Stimulated activated CD4-positive, alpha-beta T cell treated with anti-CD3 and anti-CD28 coated beads, Interleukin-2, amount 100 ng/mL, for 24 hours (primary cell): ENCODE measurements around the gene TRAF3IP1.
A peak's percentile ranks its signal among the peaks of the same experiment; 100 is the strongest.

ENCODE experiments used
- DNase-seq, 2 donors: peaks; one replicate each; pipeline ENCODE4 v3.0.0-alpha.2; 2020

The TRAF3IP1 gene

DNA sequence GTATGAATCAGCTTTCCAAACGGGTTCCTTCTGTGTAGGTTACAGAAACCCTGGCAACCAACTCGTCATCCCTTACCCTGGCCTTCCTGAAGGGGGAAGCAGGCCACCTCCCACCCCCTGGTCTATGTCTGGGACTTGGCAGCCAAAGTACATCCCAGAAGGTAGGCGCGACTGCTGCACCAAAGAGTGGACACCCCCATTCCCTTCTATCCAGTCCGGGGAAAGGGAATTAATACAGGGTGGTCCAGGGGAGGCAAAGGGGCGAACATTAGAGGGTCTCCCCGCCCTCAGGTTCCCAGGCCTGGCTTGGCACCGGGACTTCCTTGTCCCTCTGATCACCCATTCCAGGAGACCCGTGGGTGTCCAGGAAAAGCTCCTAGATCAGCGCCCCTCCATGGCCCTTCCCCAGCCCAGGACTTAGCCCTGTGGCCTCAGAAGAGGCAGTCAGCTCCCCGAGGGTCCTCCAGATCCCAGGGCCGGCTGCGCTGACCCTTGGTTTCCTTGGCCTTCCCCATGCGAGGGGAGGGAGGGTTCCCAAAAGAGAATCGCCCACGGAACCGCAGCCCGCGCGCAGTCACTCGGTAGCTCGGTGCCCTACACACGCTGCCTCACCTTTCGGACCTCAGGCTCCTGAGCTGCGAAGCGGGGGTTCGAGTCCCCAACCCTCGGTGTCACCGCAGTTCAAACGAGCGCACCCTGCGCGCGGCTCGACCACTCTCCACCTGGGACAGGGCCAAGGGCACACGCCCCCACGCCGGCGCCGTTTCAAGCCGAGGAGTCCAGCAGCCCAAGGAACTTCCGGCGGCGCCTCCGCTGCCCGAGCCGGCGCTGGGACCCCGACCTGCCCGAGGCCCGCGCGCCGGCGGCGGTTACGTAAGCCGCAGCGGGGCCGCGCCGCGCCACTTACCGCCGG, 32.3 kb upstream of the TRAF3IP1 start, which contains the start of gene PER2:
Gene PER2, minus strand, starts transcription at position 874 of the 913 bp plus-strand sequence. CDS start 10,674 bp downstream, outside the sequence.
- DNase-seq = peak; percentile 32 to 47

- peak; percentile 97 to 98 for DNase-seq
These were observed 31.4 kb upstream of the TRAF3IP1 start for GRCh38 chr2:238288650-238289573.

GRCh38 chr2:238289574-238289973, 30.7 kb upstream of the TRAF3IP1 start:
- DNase-seq = peak in 1 of 2 donors; percentile 22

- DNase-seq = peak; percentile 18 to 30
These were observed 30.2 kb upstream of the TRAF3IP1 start for GRCh38 chr2:238290091-238290509.

DNA sequence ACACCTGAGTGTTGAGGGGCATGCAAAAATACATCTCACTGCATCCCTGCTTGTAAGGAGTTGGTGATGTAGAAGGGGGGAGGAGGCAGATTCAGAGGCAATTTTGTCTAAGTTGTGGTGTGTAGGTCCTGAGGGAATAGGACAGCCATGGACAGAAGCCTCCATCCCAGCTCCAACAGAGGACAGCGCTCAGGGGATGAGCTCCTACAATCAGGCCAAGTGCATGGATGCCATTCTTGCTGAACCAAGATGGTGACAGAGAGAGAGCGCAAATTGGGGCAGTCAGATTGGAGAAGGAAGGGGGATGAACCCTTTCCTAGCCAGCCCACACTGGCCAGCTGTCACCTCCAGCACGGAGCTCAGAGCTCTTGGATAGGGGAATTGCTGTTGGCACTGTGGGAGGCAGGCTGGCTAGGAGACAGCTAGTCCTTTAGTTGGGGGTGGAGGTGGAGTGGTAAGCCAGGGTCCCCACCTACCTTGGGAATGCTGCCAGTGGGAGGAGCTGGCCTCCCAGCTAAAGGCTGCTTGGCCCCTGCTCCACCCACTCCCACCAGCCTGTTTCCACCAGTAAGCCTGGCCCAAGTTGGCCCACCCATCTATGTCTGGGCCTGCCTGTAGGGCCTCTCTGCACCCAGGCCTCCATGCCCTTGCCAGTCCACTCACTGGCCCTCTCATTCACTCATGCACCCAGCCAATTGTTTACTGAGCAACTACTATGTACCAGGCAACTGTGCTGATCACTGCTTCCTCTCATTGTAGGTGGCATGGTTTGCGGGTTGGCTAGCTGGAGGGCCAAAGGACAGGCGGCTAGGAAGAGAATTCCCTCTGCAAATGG, 29.4 kb upstream of the TRAF3IP1 start:
- DNase-seq = no peak

DNA sequence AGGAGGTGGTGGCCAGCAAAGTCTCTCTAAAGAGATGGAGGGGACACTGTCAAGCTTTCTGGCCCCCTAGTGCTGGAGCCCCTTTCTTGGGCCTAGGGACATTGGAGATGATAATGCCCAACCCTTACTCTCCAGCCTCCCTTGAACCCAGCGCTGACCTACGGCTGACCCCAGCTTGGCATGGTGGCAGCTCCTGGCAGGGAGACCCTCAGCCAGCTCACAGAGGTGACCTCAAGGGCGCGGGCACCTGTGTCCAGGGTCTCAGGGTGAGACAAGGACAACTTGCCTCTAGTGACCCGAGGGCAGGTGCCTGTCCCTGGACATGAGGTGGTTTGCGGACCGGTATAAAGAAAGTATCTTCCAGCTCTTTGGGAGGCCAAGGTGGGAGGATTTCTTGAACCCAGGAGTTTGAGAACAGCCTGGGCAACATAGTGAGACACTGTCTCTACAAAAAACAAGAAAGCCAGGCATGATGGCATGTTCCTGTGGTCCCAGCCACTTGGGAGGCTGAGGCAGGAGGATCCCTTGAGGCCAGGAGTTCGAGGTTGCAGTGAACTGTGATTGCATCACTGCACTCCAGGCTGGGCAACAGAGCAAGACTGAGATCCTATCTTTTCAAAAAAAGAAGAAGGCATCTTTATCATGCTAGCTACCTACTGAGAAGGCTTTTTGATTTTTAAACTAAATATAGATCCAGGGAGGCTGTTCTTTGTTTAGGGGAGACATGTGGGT, 28.6 kb upstream of the TRAF3IP1 start:
- no peak for DNase-seq

- DNase-seq = no peak
These were observed 26.3 kb upstream of the TRAF3IP1 start for GRCh38 chr2:238294046-238294392.

DNA sequence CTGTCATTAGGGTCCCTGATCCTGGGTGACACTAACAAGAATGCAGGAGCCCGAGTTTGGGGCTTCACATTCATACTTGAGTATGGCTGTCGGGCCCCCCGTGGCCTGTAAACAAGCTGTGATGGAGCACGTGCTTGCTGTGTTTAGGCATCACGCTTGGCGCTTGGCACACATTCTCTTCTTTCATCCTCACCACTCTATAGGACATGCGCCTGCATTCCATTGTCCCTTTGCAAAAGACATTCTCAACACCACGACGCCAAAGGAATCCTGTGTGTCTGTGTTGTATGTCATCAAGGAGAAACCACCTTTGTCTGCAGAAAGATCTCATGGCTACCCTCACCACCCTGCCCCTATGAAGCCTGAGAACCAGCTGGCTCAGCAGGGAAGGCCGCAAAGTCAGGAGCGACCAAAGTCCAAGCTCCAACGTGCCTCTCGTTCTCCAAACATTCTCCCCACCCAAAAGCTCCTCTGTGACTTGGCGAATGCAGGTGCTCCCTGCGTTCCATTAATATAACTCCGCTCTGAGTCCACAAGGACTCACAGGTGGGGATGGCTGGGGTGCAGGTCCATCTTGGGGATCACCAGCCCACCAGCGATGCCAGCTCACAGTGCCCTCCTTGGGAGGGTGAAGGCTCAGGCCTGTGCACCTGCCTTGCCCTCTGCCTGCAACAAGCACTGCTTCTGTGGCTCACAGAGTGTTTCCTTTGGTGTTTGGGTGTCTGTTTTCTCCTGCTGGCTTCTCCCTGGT, 25.8 kb upstream of the TRAF3IP1 start:
- no peak for DNase-seq

DNA sequence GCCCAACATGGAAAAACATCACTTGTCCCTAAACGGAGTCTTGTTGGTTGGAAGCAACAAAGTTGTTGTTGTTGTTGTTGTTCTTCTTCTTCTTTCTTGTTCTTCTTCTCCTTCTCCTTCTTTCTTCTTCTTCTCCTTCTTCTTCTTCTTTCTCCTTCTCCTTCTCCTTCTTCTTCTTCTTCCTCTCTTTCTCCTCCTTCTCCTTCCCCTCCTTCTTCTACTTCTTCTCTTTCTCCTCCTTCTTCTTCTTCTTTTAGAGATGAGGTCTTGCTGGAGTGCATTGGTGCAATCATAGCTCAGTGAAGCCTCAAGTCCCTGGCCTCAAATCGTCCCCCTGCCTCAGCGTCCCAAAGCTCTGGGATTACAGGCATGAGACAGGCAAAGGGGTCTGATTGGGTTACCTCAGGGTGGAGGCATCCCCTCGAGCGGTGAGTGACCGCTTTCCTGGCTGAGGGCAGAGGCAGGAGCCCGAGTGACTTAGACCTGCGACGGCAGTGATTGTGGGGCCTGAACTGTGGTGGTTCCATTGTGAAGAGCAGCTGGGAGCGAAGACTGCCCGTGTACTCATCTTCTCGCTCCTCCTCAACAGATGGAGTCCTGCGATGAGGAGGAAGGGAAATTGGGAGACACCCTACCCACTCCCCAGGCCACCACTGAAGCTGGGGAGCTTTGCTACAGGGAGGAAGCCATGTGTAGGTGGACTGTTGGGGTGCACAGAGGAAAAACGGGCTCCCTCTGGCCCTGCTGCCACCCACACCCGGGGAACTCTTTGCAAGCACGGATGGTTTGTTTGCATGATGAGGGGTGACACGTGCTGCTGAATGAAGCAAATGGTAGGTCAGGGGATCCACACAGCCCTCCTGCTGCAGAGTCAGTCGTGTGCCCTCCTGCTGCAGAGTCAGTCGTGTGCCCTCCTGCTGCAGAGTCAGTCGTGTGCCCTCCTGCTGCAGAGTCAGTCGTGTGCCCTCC, 24.9 kb upstream of the TRAF3IP1 start:
- no peak for DNase-seq

GRCh38 chr2:238296638-238297457, 23.5 kb upstream of the TRAF3IP1 start:
- no peak for DNase-seq

- DNase-seq = no peak
These were observed 20.5 kb upstream of the TRAF3IP1 start for GRCh38 chr2:238299803-238300202.

GRCh38 chr2:238302087-238302486, 18.2 kb upstream of the TRAF3IP1 start:
- no peak for DNase-seq

DNA sequence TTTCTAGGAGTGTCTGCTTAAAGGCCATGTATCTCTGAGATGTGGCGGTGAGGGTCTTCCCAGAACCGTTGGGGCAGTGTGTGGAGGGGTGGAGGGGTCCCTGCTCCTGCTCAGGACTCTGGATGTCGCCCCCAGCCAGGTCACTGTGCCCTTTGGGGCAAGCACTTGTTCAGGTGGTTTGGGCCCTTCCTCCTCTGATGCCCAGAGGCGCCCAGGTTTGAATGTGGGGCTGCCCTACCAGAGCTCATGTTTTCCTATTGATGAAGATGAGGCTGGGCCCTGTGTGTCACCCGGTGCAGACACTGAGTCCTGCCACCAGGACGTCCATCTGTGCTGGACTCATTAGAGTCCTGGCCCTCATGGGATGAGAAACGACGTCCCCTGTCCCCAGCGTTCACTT, 17.6 kb upstream of the TRAF3IP1 start:
- no peak for DNase-seq

GRCh38 chr2:238304116-238304515, 16.2 kb upstream of the TRAF3IP1 start:
- no peak for DNase-seq

DNA sequence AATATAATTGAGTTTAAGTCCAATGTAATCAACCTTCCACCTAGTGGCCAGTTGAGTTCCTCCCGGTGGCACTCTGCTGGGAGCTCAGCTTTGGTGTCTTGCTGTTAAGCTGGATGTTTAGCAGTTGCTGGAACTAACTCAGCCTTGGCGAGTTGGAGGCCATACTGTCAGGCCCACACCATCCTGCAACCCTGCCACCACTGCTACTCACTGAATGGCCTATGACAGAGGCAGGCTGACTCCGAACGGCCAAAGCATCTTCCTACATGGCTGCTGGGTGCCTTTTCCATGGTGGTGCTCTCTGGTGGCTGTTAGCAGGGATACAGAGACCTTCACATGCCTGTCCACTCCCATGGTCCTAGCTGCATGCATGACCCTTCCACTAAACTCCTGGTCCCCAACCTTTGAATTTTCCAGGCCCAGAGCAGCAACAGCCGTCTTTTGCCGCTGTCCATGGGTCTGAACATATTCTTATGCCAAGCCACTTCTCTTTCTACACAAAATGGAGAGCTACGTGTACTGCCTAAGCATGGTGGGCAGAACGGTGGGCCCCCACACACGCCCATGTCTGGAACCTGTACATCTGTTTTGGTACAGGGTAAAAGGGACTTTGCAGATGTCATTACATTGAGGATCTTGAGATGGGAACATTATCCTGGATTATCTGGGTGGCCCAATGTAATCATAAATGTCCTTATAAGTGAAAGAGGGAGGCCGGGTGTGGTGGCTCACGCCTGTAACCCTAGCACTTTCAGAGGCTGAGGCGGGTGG, 15.0 kb upstream of the TRAF3IP1 start:
- DNase-seq = no peak

DNA sequence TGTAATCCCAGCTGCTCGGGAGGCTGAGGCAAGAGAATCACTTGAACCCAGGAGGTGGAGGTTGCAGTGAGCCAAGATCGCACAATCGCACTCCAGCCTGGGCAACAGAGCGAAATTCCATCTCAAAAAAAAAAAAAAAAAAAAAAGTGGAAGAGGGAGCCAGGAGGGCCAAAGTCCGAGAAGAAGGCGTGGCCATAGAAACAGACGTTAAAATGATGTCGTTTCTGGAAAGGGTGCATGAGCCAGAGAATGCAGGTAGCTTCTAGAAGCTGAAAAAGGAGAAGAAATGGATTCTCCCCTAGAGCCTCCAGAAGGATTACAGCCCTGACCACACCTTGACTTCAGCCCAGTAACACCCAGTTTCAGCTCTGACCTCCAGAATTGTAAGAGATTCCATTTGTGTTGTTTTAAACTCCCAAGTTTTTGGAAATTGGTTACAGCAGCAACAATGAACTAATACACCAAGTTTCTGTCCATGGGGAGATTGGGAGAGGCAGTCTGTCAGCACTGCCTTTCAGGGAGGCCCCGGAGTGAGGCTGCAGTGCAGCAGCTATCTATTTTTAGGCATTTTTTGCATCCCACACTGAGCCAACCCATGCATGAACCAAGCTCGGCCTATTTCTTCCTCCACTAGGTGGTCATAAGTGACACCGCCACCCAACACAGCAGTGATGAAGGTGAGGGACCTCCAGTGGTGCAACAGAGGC, 14.2 kb upstream of the TRAF3IP1 start:
- no peak for DNase-seq

GRCh38 chr2:238306672-238306998, 13.7 kb upstream of the TRAF3IP1 start:
- DNase-seq = no peak

DNA sequence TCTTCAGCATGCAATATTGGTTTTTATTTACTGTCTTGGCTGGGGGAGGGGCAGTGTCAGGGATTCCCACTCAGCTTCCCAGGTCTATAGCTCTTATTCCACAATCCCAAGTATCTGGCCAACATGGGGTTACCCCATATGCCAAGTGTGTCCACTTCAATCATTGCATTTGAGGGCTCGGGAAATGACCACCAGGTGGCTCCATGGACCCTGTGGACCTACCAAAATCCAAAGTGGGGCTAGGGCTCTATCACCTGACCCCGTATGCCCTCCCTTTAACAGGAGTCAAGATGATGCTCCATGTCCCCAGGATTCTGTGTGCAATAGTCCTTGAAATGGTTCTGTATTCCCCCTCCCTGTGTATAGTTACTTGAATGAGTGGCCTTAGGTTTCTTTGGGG, 12.1 kb upstream of the TRAF3IP1 start:
- no peak for DNase-seq
